ENCODE results near the gene SLC25A11. TPM values are rescaled to one million over a fixed set of nuclear protein-coding genes. Genes with fewer than 3 reads are reported as not detected.
A peak's percentile ranks its signal among the peaks of the same experiment; 100 is the strongest.

Gene SLC25A11
- total RNA-seq, 4 donors from 2014 or later = 9.5 to 58.2 (median 42.9) TPM

DNA sequence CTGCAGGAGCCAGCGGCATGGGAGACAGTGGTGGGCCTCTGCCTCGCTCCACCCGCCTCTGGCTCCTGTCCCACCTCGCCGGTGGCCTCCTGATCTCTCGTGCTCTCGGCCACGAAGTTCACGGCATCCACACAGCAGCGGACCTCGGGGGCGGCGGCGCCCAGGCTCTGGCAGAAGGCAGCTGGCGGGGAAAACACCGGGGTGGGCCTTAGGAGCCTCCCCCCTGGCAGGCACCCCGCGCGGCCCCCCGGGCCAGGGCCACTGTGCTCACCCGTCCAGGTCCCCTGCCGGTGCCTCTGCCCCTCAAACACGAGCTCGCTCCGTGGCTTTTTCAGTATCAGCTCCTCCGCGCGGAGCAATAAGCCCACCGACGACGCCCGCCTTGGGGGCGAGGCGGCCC lies 40.9 kb downstream of the SLC25A11 start:
- Histone ChIP-seq H3K27ac (peak overlapping the region; percentile 20 to 49), H3K27me3 (peaks cover 0 to 4% of the 10 kb centered on the region in 2 donors), H3K9me3 (no peaks in the 10 kb centered on the region), H3K4me3 (peak overlapping the region; percentile 16 to 41), H3K36me3 (no peaks in the 10 kb centered on the region), H3K4me1 (no peaks in the 10 kb centered on the region)
- intact Hi-C loops (cut with DNase I; ENCODE audit: low total_unique reads) = loop anchor here (5.0 kb wide), 1 partner anchor 112 kb away; the partner anchor contains the start of genes GLTPD2 and VMO1
- TF ChIP-seq, protein P1, sequence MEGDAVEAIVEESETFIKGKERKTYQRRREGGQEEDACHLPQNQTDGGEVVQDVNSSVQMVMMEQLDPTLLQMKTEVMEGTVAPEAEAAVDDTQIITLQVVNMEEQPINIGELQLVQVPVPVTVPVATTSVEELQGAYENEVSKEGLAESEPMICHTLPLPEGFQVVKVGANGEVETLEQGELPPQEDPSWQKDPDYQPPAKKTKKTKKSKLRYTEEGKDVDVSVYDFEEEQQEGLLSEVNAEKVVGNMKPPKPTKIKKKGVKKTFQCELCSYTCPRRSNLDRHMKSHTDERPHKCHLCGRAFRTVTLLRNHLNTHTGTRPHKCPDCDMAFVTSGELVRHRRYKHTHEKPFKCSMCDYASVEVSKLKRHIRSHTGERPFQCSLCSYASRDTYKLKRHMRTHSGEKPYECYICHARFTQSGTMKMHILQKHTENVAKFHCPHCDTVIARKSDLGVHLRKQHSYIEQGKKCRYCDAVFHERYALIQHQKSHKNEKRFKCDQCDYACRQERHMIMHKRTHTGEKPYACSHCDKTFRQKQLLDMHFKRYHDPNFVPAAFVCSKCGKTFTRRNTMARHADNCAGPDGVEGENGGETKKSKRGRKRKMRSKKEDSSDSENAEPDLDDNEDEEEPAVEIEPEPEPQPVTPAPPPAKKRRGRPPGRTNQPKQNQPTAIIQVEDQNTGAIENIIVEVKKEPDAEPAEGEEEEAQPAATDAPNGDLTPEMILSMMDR (IDR thresholded peaks at IDR 0.05) = no peak
- no peak for DNase-seq

DNA sequence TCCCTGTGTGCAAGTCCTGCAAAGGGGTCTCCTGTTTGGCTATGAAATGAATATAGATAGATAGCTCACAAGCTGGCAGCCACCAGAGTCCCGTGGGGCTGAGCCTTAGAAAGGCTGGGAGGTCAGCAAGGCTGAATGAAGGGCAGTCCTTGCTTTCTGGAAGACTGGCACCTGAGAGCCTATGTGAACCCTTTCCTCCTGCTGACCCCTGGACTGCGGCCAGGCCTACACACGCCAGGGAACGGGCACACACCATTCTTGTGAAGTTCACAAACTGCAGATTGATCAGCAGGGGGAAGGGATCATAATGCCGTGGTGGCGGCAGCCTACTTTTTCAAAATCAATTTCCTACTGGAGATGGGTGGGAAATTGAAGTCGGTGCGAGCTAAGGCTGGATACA lies 41.5 kb downstream of the SLC25A11 start:
- DNase-seq = no peak
- peaks cover 0 to 4% of the 10 kb centered on the region in 2 donors for H3K27me3 ChIP-seq
- intact Hi-C loops (cut with DNase I; ENCODE audit: low total_unique reads) = loop anchor here (5.0 kb wide), 1 partner anchor 111 kb away; the partner anchor contains the start of genes GLTPD2 and VMO1

DNA sequence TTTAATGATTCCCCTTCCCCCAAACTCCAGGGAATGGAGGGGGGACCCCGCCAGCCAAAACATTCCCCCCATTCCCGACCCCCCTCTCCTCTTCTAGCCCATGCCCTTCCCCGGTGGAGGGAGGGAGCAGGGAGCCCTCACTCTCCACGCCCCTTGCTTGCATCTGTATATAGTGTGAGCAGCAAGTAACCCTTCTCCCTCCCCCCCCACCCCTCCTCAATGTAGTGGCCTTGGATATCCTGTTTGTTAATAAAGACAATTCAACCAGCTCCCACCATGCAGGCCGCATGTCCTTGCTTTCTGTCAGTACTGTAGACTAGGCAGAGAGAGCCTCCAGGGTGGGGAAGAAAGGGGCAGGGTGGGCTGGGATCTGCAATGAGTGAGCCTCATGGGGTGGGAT lies 42.1 kb downstream of the SLC25A11 start:
- H3K27ac ChIP-seq = no peak overlapping the region
- no peak for DNase-seq
- no peak for TF ChIP-seq POLR2A (IDR thresholded peaks at IDR 0.05)
- TF ChIP-seq, protein P1 (IDR thresholded peaks at IDR 0.05) = no peak
- no peaks in the 10 kb centered on the region for H3K4me1 ChIP-seq
- H3K36me3 ChIP-seq = no peaks in the 10 kb centered on the region
- H3K4me3 ChIP-seq = no peak overlapping the region
- H3K27me3 ChIP-seq = peaks cover 0 to 4% of the 10 kb centered on the region in 2 donors
- intact Hi-C loops (cut with DNase I; ENCODE audit: low total_unique reads) = loop anchor here (5.0 kb wide), 1 partner anchor 110 kb away; the partner anchor contains the start of genes GLTPD2 and VMO1
- no peaks in the 10 kb centered on the region for H3K9me3 ChIP-seq

More for the DNA sequence above, 41.5 kb downstream of the SLC25A11 start:
- TF ChIP-seq, protein P1 (IDR thresholded peaks at IDR 0.05) = no peak
- no peak for TF ChIP-seq POLR2A (IDR thresholded peaks at IDR 0.05)
- H3K36me3 ChIP-seq = no peaks in the 10 kb centered on the region
- H3K27ac ChIP-seq = no peak overlapping the region
- no peak overlapping the region for H3K4me3 ChIP-seq
- no peaks in the 10 kb centered on the region for H3K4me1 ChIP-seq
- H3K9me3 ChIP-seq = no peaks in the 10 kb centered on the region

DNA sequence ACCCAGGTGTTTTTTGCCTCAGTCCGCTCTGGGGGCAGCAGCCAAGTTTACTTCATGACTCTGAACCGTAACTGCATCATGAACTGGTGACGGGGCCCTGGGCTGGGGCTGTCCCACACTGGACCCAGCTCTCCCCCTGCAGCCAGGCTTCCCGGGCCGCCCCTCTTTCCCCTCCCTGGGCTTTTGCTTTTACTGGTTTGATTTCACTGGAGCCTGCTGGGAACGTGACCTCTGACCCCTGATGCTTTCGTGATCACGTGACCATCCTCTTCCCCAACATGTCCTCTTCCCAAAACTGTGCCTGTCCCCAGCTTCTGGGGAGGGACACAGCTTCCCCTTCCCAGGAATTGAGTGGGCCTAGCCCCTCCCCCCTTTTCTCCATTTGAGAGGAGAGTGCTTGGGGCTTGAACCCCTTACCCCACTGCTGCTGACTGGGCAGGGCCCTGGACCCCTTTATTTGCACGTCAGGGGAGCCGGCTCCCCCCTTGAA lies 42.6 kb downstream of the SLC25A11 start:
- Histone ChIP-seq H3K4me1 (no peaks in the 10 kb centered on the region), H3K9me3 (no peaks in the 10 kb centered on the region), H3K27ac (no peak overlapping the region), H3K4me3 (no peak overlapping the region), H3K36me3 (no peaks in the 10 kb centered on the region), H3K27me3 (peaks cover 0 to 4% of the 10 kb centered on the region in 2 donors)
- intact Hi-C loops (cut with DNase I; ENCODE audit: low total_unique reads) = loop anchor here (5.0 kb wide), 1 partner anchor 110 kb away; the partner anchor contains the start of genes GLTPD2 and VMO1
- no peak for DNase-seq
- TF ChIP-seq POLR2A (IDR thresholded peaks at IDR 0.05) = no peak
- TF ChIP-seq, protein P1 (IDR thresholded peaks at IDR 0.05) = no peak

DNA sequence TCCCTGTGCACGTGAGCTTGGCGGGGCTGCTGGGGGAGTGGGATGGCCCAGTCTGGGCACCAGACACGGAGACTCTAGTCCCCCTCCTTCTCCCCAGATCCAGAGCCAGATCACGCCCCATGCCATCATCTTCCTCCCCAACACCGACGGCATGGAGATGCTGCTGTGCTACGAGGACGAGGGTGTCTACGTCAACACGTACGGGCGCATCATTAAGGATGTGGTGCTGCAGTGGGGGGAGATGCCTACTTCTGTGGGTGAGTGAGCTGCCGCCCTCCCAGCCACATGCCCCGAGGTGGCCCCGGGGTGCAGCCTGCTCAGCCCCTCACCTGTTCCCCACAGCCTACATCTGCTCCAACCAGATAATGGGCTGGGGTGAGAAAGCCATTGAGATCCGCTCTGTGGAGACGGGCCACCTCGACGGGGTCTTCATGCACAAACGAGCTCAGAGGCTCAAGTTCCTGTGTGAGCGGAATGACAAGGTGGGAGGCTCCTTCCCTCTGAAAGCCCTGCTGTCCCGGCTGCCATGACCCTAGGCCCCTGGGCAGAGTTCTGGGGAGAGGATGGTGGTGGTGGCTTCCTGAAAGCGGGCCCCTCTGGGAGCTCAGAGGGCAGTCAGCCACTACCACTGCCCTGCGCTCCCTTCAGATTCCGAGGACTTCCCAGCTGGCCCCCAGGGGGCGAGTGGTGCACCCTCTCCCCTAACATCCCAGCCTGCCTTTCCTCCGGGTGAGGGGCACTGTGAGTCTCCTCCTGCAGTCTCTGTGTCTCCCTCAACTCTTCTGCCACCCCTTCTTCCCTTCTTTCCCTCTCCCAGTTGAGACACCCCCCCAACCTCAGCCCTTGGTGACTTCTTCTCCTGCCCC lies 43.3 kb downstream of the SLC25A11 start:
- no peak for DNase-seq
- H3K4me1 ChIP-seq = no peaks in the 10 kb centered on the region
- no peak overlapping the region for H3K27ac ChIP-seq
- H3K36me3 ChIP-seq = no peaks in the 10 kb centered on the region
- H3K4me3 ChIP-seq = no peak overlapping the region
- H3K9me3 ChIP-seq = no peaks in the 10 kb centered on the region
- H3K27me3 ChIP-seq = peaks cover 0 to 4% of the 10 kb centered on the region in 2 donors
- intact Hi-C loops (cut with DNase I; ENCODE audit: low total_unique reads) = loop anchor here (5.0 kb wide), 1 partner anchor 109 kb away; the partner anchor contains the start of genes GLTPD2 and VMO1
- TF ChIP-seq, protein P1 (IDR thresholded peaks at IDR 0.05) = no peak
- no peak for TF ChIP-seq POLR2A (IDR thresholded peaks at IDR 0.05)

All from uterus (tissue), 4 donors.